HCT116 (cell line): Measurements from ENCODE around the gene LATS1.

ENCODE experiments used
- CBX3 ChIP-seq: IDR thresholded peaks from 2 replicates; pipeline ENCODE4 v1.6.1; 2012; ENCODE audit warnings: low read depth
- CEBPB ChIP-seq: IDR thresholded peaks from 2 replicates; pipeline ENCODE4 v1.6.1; 2012; ENCODE audit warnings: low read depth
- EZH2 ChIP-seq: fragments of 200-600 bp; sonication (generic); IDR thresholded peaks from 2 replicates; pipeline ENCODE4 v1.6.1; 2017; ENCODE audit warnings: antibody characterized with exemption, mixed run types
- POLR2A ChIP-seq: IDR thresholded peaks from 2 replicates; pipeline ENCODE4 v1.7.0; 2011; ENCODE audit warnings: borderline replicate concordance; ENCODE audit not compliant: insufficient read depth, insufficient read length; ENCODE audit errors: extremely low read depth
- POLR2AphosphoS5 ChIP-seq: IDR thresholded peaks from 2 replicates; pipeline ENCODE4 v1.6.1; 2011; ENCODE audit warnings: mild to moderate bottlenecking, low read depth, low read length, moderate library complexity
- SIN3A ChIP-seq: IDR thresholded peaks from 2 replicates; pipeline ENCODE4 v1.6.1; 2012; ENCODE audit warnings: low read depth
- TF ChIP-seq, protein P1 (sequence below), 3 experiments: fragments of 200-600 bp in 1 of 3; sonication (generic) in 1 of 3; IDR thresholded peaks in 2 of 3; conservative IDR thresholded peaks in 1 of 3; 2 replicates each; pipeline ENCODE4 v1.5.1; 2012 to 2017; ENCODE audit warnings: low read depth in 2 of 3, low read length in 2 of 3, antibody characterized with exemption in 1 of 3, borderline replicate concordance in 1 of 3, control low read depth in 1 of 3, mild to moderate bottlenecking in 1 of 3, mixed read lengths in 1 of 3, mixed run types in 1 of 3, moderate library complexity in 1 of 3; ENCODE audit not compliant: insufficient read depth in 1 of 3
- TF ChIP-seq, protein P2 (sequence below): IDR thresholded peaks from 2 replicates; pipeline ENCODE4 v1.6.1; 2012

DNA sequence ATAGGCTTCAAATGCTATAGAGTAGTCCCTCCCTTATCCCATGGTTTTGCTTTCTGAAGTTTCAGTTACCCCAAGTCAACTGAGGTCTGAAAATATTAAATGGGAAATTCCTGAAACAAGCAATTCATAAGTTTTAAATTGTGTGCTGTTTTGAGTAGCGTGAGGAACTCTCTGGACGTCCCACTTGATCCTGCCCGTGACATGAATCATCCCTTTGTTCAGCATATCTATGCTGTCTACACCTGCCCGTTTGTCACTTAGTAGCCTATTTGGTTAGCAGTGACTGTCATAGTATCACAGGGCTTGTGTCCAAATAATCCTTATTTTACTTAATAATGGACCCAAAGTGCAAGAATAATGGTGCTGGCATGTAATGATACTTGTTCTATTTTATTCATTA lies 36.6 kb upstream of the LATS1 start:
- TF ChIP-seq, protein P1, sequence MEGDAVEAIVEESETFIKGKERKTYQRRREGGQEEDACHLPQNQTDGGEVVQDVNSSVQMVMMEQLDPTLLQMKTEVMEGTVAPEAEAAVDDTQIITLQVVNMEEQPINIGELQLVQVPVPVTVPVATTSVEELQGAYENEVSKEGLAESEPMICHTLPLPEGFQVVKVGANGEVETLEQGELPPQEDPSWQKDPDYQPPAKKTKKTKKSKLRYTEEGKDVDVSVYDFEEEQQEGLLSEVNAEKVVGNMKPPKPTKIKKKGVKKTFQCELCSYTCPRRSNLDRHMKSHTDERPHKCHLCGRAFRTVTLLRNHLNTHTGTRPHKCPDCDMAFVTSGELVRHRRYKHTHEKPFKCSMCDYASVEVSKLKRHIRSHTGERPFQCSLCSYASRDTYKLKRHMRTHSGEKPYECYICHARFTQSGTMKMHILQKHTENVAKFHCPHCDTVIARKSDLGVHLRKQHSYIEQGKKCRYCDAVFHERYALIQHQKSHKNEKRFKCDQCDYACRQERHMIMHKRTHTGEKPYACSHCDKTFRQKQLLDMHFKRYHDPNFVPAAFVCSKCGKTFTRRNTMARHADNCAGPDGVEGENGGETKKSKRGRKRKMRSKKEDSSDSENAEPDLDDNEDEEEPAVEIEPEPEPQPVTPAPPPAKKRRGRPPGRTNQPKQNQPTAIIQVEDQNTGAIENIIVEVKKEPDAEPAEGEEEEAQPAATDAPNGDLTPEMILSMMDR (IDR thresholded peaks at IDR 0.05 in 2 of 3, conservative IDR thresholded peaks at IDR 0.05 in 1 of 3; ENCODE audit: borderline replicate concordance in 1 of 3, insufficient read depth in 1 of 3, low read depth in 2 of 3, low read length in 2 of 3) = no peak
- TF ChIP-seq POLR2A (no peak), CEBPB (no peak), CBX3 (no peak), EZH2 (no peak), POLR2AphosphoS5 (no peak), SIN3A (no peak)
- TF ChIP-seq, protein P2, sequence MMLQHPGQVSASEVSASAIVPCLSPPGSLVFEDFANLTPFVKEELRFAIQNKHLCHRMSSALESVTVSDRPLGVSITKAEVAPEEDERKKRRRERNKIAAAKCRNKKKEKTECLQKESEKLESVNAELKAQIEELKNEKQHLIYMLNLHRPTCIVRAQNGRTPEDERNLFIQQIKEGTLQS = no peak
